IMR-90 (cell line): ENCODE data around the gene SLC38A3. TPM values are rescaled to one million over a fixed set of nuclear protein-coding genes. Genes with fewer than 3 reads are reported as not detected.

ENCODE experiments used
- ATAC-seq: fragments of 200-7000 bp; cut with Tn5 transposase; 2 replicates; pipeline ENCODE4 v1.9.1; 2020; ENCODE audit warnings: low read depth, mild to moderate bottlenecking, moderate library complexity
- BruUV-seq: library from RNA; stranded (reverse); fragments of 400-500 nt; replicated peaks from 2 replicates; lab custom pipeline; 2021; lab: Mats Ljungman, UMichigan
- CTCF ChIA-PET: fragments of 300-600 bp; formaldehyde crosslinking; extraction: SDS; loops from one replicate; lab custom pipeline; 2021; ENCODE audit warnings: antibody characterized with exemption; lab: Yijun Ruan, JAX
- POLR2A ChIA-PET: fragments of 300-600 bp; sonication (Branson Sonifier 250); formaldehyde crosslinking; loops from one replicate; lab custom pipeline; 2022; ENCODE audit warnings: antibody characterized with exemption; ENCODE audit not compliant: unreplicated experiment; lab: Charles Lee
- DNase-seq: peaks from one replicate; pipeline ENCODE4 v3.0.0; 2013
- H2AFZ ChIP-seq: replicated peaks from 2 replicates; pipeline ENCODE3; 2013; ENCODE audit warnings: low read length, mild to moderate bottlenecking; ENCODE audit not compliant: poor library complexity
- H2AK5ac ChIP-seq: 2 replicates; pipeline ENCODE4 v1.6.1; 2013; ENCODE audit warnings: low read depth, low read length, inconsistent platforms
- H2AK9ac ChIP-seq: replicated peaks from 2 replicates; pipeline ENCODE3; 2013; ENCODE audit warnings: mild to moderate bottlenecking, low read depth, low read length, moderate library complexity; ENCODE audit not compliant: poor library complexity
- H2BK120ac ChIP-seq: 2 replicates; pipeline ENCODE4 v1.6.1; 2013; ENCODE audit warnings: low read depth, low read length, inconsistent platforms
- H2BK15ac ChIP-seq: 3 replicates; pipeline ENCODE4 v1.6.1; 2013; ENCODE audit warnings: low read depth, low read length, inconsistent platforms
- H2BK20ac ChIP-seq: 2 replicates; pipeline ENCODE4 v1.6.1; 2013; ENCODE audit warnings: low read depth, mild to moderate bottlenecking, inconsistent platforms, low read length, moderate library complexity
- H2BK5ac ChIP-seq: 2 replicates; pipeline ENCODE4 v1.6.1; 2013; ENCODE audit warnings: mild to moderate bottlenecking, low read depth, low read length, inconsistent platforms; ENCODE audit not compliant: poor library complexity, severe bottlenecking
- H3K14ac ChIP-seq: replicated peaks from 2 replicates; pipeline ENCODE4 v1.6.1; 2013; ENCODE audit warnings: low read depth, low read length, inconsistent platforms
- H3K18ac ChIP-seq: 2 replicates; pipeline ENCODE4 v1.6.1; 2013; ENCODE audit warnings: low read depth, low read length, control low read depth
- H3K23ac ChIP-seq: 2 replicates; pipeline ENCODE4 v1.6.1; 2013; ENCODE audit warnings: low read depth, low read length, inconsistent platforms
- H3K27ac ChIP-seq: 2 replicates; pipeline ENCODE4 v1.5.1; 2013; ENCODE audit warnings: mild to moderate bottlenecking, control low read depth, low read length; ENCODE audit not compliant: insufficient read depth
- H3K27me3 ChIP-seq: 2 replicates; pipeline ENCODE4 v1.6.1; 2013; ENCODE audit warnings: low read length; ENCODE audit not compliant: control insufficient read depth, insufficient read depth
- H3K36me3 ChIP-seq: 2 replicates; pipeline ENCODE4 v1.6.1; 2013; ENCODE audit warnings: low read length, mixed read lengths; ENCODE audit not compliant: control insufficient read depth, insufficient read depth
- H3K4ac ChIP-seq: 2 replicates; pipeline ENCODE4 v1.6.1; 2013; ENCODE audit warnings: low read depth, low read length, inconsistent platforms
- H3K4me1 ChIP-seq: 2 replicates; pipeline ENCODE4 v1.6.1; 2013; ENCODE audit warnings: low read length, mixed read lengths; ENCODE audit not compliant: control insufficient read depth, insufficient read depth
- H3K4me2 ChIP-seq: 2 replicates; pipeline ENCODE4 v1.6.1; 2013; ENCODE audit warnings: low read depth, mild to moderate bottlenecking, control low read depth, low read length, moderate library complexity
- H3K4me3 ChIP-seq: 2 replicates; pipeline ENCODE4 v1.5.1; 2013; ENCODE audit warnings: low read depth, mild to moderate bottlenecking, control low read depth, low read length, moderate library complexity; ENCODE audit not compliant: insufficient read depth
- H3K56ac ChIP-seq: 2 replicates; pipeline ENCODE4 v1.6.1; 2013; ENCODE audit warnings: low read length, inconsistent platforms; ENCODE audit not compliant: insufficient read depth; ENCODE audit errors: extremely low read depth
- H3K79me1 ChIP-seq, 2 experiments: 2 replicates each; pipeline ENCODE4 v1.6.1; 2013; ENCODE audit warnings: low read length in 2 of 2, inconsistent platforms in 1 of 2, low read depth in 1 of 2
- H3K9ac ChIP-seq: 2 replicates; pipeline ENCODE4 v1.6.1; 2013; ENCODE audit warnings: low read depth, low read length, control low read depth
- H3K9me1 ChIP-seq: 2 replicates; pipeline ENCODE4 v1.6.1; 2013; ENCODE audit warnings: low read length, inconsistent platforms; ENCODE audit not compliant: insufficient read depth
- H3K9me3 ChIP-seq: 2 replicates; pipeline ENCODE4 v1.6.1; 2013; ENCODE audit warnings: low read length; ENCODE audit not compliant: control insufficient read depth, insufficient read depth
- H4K20me1 ChIP-seq: 2 replicates; pipeline ENCODE4 v1.6.1; 2013; ENCODE audit warnings: low read length, inconsistent platforms; ENCODE audit not compliant: insufficient read depth
- H4K5ac ChIP-seq: 2 replicates; pipeline ENCODE4 v1.6.1; 2013; ENCODE audit warnings: mild to moderate bottlenecking, low read depth, low read length, control low read depth
- H4K8ac ChIP-seq, 2 experiments: 2 replicates each; pipeline ENCODE4 v1.6.1; 2013; ENCODE audit warnings: low read depth in 2 of 2, low read length in 2 of 2, control low read depth in 1 of 2, inconsistent platforms in 1 of 2
- H4K91ac ChIP-seq: 2 replicates; pipeline ENCODE4 v1.6.1; 2013; ENCODE audit warnings: low read depth, low read length, inconsistent platforms; ENCODE audit not compliant: insufficient read depth
- BHLHE40 ChIP-seq: fragments of 150-350 bp; IDR thresholded peaks from 2 replicates; pipeline ENCODE4 v1.6.1; 2016; ENCODE audit warnings: mild to moderate bottlenecking, low read depth, low read length
- CEBPB ChIP-seq: IDR thresholded peaks from 2 replicates; pipeline ENCODE4 v1.6.1; 2012; ENCODE audit warnings: low read depth, low read length, improper control_type of control experiment
- CHD1 ChIP-seq: IDR thresholded peaks from 2 replicates; pipeline ENCODE4 v1.6.1; 2012; ENCODE audit warnings: low read depth, low read length, improper control_type of control experiment
- CTCF ChIP-seq: conservative IDR thresholded peaks from 2 replicates; pipeline ENCODE4 v1.5.1; 2012; ENCODE audit warnings: mild to moderate bottlenecking, low read depth, low read length, improper control_type of control experiment
- FOS ChIP-seq: fragments of 150-350 bp; IDR thresholded peaks from 2 replicates; pipeline ENCODE4 v1.6.1; 2016; ENCODE audit warnings: low read depth, low read length
- MAFK ChIP-seq: IDR thresholded peaks from 2 replicates; pipeline ENCODE4 v1.6.1; 2012; ENCODE audit warnings: low read depth, low read length, improper control_type of control experiment
- MAZ ChIP-seq: IDR thresholded peaks from 2 replicates; pipeline ENCODE4 v1.6.1; 2012; ENCODE audit warnings: low read depth, mild to moderate bottlenecking, low read length, improper control_type of control experiment, moderate library complexity, borderline replicate concordance
- MXI1 ChIP-seq: IDR thresholded peaks from 2 replicates; pipeline ENCODE4 v1.6.1; 2012; ENCODE audit warnings: low read depth, mild to moderate bottlenecking, low read length, moderate library complexity, borderline replicate concordance
- NFE2L2 ChIP-seq: fragments of 150-350 bp; IDR thresholded peaks from 2 replicates; pipeline ENCODE4 v1.6.1; 2016; ENCODE audit warnings: low read depth, mild to moderate bottlenecking, low read length
- POLR2A ChIP-seq: IDR thresholded peaks from 2 replicates; pipeline ENCODE4 v1.6.1; 2012; ENCODE audit warnings: mild to moderate bottlenecking, low read depth, low read length
- RAD21 ChIP-seq: IDR thresholded peaks from 2 replicates; pipeline ENCODE4 v1.6.1; 2012; ENCODE audit warnings: low read length, improper control_type of control experiment
- RCOR1 ChIP-seq: IDR thresholded peaks from 2 replicates; pipeline ENCODE4 v1.6.1; 2012; ENCODE audit warnings: mild to moderate bottlenecking, low read length, improper control_type of control experiment; ENCODE audit not compliant: insufficient replicate concordance
- RFX5 ChIP-seq: IDR thresholded peaks from 2 replicates; pipeline ENCODE4 v1.8.0; 2012; ENCODE audit warnings: low read depth, mild to moderate bottlenecking, low read length, moderate library complexity
- SMC3 ChIP-seq: fragments of 150-350 bp; IDR thresholded peaks from 2 replicates; pipeline ENCODE4 v1.6.1; 2016; ENCODE audit warnings: low read depth, mild to moderate bottlenecking, antibody characterized with exemption, low read length, moderate library complexity
- USF2 ChIP-seq: fragments of 150-350 bp; IDR thresholded peaks from 2 replicates; pipeline ENCODE4 v1.6.1; 2017; ENCODE audit warnings: mild to moderate bottlenecking, antibody characterized with exemption, low read length, low read depth
- WGBS, 2 experiments: methylation state at CpG; one replicate each; pipeline versions ENCODE4 v1.1.5 to v1.1.7; 2013; ENCODE audit warnings: missing lambda C conversion rate in 2 of 2; ENCODE audit not compliant: insufficient read length in 1 of 2; ENCODE audit errors: extremely low coverage in 2 of 2; 5-methylcytosine and 5-hydroxymethylcytosine counted together
- dilution Hi-C: fragments of 300-500 bp; cut with HindIII; formaldehyde crosslinking; loops from one replicate; pipeline ENCODE4 v1.14.3; 2018; ENCODE audit warnings: low sequenced_read_pairs; ENCODE audit not compliant: unreplicated experiment
- in situ Hi-C: fragments of 300-500 bp; cut with MboI; formaldehyde crosslinking; loops from 3 replicates; pipeline ENCODE4 v1.14.3; 2019; ENCODE audit warnings: low sequenced_read_pairs, inconsistent platforms, mixed read lengths
- intact Hi-C: fragments of 100-400 bp; cut with micrococcal nuclease; formaldehyde crosslinking; loops from 2 replicates; pipeline ENCODE4 v1.10.0; 2022
- polyA plus RNA-seq, 3 experiments: library from polyadenylated mRNA; depleted of rRNA; stranded (reverse); fragments of >200 nt; gene quantifications; 2 replicates each; pipeline ENCODE4 v1.2.3, GENCODE V29; 2012; ENCODE audit warnings: low replicate concordance in 1 of 3
- total RNA-seq: library from RNA; depleted of rRNA; stranded (reverse); fragments of >200 nt; gene quantifications from 2 replicates; pipeline ENCODE4 v1.2.3, GENCODE V29; 2012
- TF ChIP-seq, protein P1 (sequence below): fragments of 150-350 bp; IDR thresholded peaks from 2 replicates; pipeline ENCODE4 v1.6.1; 2016; ENCODE audit warnings: low read depth, mild to moderate bottlenecking, low read length, moderate library complexity, borderline replicate concordance

Gene SLC38A3
- total and polyA plus RNA-seq, 2 of the 4 experiments (the other 2 are of a cell fraction): 0.12 to 0.36 TPM

- ChIA-PET CTCF (no interaction called here), POLR2A (no interaction called here)
- Histone ChIP-seq H3K4me2 (no peak overlapping the region), H2BK120ac (no peak overlapping the region), H2BK15ac (no peak overlapping the region), H3K27ac (no peak overlapping the region), H2AK9ac (no peak overlapping the region), H3K23ac (no peak overlapping the region), H3K18ac (no peak overlapping the region), H2AFZ (no peak overlapping the region), H2BK20ac (no peak overlapping the region), H4K91ac (no peak overlapping the region), H3K9me3 (no peaks in the 10 kb centered on the region), H3K27me3 (no peaks in the 10 kb centered on the region), H2AK5ac (no peak overlapping the region), H3K56ac (no peak overlapping the region), H3K4ac (no peak overlapping the region), H3K36me3 (peaks cover 29% of the 10 kb centered on the region), H4K20me1 (no peaks in the 10 kb centered on the region), H4K8ac (no peak overlapping the region), H2BK5ac (no peak overlapping the region), H4K5ac (no peak overlapping the region), H3K4me1 (no peaks in the 10 kb centered on the region), H3K79me1 (no peaks in the 10 kb centered on the region), H3K9ac (no peak overlapping the region), H3K4me3 (no peak overlapping the region), H3K14ac (no peak overlapping the region), H3K9me1 (no peaks in the 10 kb centered on the region)
- TF ChIP-seq NFE2L2 (no peak), CHD1 (no peak), RAD21 (no peak), MAZ (no peak), BHLHE40 (no peak), RCOR1 (no peak), FOS (no peak), RFX5 (no peak), SMC3 (no peak), CTCF (no peak), MAFK (no peak), USF2 (no peak), POLR2A (no peak), MXI1 (no peak), CEBPB (no peak)
- TF ChIP-seq, protein P1, sequence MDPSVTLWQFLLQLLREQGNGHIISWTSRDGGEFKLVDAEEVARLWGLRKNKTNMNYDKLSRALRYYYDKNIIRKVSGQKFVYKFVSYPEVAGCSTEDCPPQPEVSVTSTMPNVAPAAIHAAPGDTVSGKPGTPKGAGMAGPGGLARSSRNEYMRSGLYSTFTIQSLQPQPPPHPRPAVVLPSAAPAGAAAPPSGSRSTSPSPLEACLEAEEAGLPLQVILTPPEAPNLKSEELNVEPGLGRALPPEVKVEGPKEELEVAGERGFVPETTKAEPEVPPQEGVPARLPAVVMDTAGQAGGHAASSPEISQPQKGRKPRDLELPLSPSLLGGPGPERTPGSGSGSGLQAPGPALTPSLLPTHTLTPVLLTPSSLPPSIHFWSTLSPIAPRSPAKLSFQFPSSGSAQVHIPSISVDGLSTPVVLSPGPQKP: no peak
- no TSS peak for BruUV-seq
- intact Hi-C loops (no loop called here), in situ Hi-C loops (loop anchor here (5.0 kb wide), 1 partner anchor 60 kb away; no protein-coding TSS in a partner anchor), dilution Hi-C loops (no loop called here)
- WGBS, 2 experiments: 85% methylated on average over 12 of the region's 26 CpGs; no CpG with 5 or more reads in 1 of the 2 experiments
- DNase-seq (no peak), ATAC-seq (no peak)
Observed at GRCh38 chr3:50182533-50183099, 22.5 kb upstream of the SLC38A3 start.
